WI38 (cell line): ENCODE data around the gene RACGAP1.

ENCODE experiments used
- H3K4me3 ChIP-seq: 2 replicates; pipeline ENCODE4 v1.5.1; 2011; ENCODE audit warnings: low read depth, mild to moderate bottlenecking, control low read depth, low read length
- TF ChIP-seq, protein P1 (sequence below): IDR thresholded peaks from 2 replicates; pipeline ENCODE4 v1.5.1; 2012; ENCODE audit warnings: low read depth, mild to moderate bottlenecking, control low read depth, low read length

RACGAP1 gene

GRCh38 chr12:50053583-50053982 is 28.3 kb upstream of the RACGAP1 start:
- TF ChIP-seq, protein P1, sequence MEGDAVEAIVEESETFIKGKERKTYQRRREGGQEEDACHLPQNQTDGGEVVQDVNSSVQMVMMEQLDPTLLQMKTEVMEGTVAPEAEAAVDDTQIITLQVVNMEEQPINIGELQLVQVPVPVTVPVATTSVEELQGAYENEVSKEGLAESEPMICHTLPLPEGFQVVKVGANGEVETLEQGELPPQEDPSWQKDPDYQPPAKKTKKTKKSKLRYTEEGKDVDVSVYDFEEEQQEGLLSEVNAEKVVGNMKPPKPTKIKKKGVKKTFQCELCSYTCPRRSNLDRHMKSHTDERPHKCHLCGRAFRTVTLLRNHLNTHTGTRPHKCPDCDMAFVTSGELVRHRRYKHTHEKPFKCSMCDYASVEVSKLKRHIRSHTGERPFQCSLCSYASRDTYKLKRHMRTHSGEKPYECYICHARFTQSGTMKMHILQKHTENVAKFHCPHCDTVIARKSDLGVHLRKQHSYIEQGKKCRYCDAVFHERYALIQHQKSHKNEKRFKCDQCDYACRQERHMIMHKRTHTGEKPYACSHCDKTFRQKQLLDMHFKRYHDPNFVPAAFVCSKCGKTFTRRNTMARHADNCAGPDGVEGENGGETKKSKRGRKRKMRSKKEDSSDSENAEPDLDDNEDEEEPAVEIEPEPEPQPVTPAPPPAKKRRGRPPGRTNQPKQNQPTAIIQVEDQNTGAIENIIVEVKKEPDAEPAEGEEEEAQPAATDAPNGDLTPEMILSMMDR: no peak

GRCh38 chr12:50052964-50053363 is 27.7 kb upstream of the RACGAP1 start:
- TF ChIP-seq, protein P1: no peak

More at GRCh38 chr12:50053583-50053982, 28.3 kb upstream of the RACGAP1 start:
- H3K4me3 ChIP-seq: no peak overlapping the region

DNA sequence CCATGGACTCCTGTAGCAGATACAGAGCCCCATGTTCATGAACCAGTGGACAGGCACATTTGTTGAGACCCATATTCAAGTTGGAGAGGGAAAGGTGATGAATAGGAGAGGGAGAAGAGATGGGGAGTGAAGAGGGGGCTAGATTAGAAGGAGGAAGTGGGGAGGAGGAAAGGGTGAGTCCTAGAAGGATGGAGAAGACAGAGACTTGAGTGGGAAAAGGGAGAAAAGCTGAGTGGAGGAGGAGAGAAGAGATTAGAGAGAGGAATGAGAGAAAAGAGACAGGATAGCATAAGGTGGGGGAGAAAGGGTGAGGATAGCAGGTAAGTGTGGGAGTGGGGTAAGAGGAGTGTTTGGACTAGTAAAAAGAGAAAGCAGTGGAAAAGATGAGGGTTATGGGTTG is 27.2 kb upstream of the RACGAP1 start:
- H3K4me3 ChIP-seq: no peak overlapping the region
- TF ChIP-seq, protein P1: no peak

More at GRCh38 chr12:50052964-50053363, 27.7 kb upstream of the RACGAP1 start:
- H3K4me3 ChIP-seq: no peak overlapping the region

DNA sequence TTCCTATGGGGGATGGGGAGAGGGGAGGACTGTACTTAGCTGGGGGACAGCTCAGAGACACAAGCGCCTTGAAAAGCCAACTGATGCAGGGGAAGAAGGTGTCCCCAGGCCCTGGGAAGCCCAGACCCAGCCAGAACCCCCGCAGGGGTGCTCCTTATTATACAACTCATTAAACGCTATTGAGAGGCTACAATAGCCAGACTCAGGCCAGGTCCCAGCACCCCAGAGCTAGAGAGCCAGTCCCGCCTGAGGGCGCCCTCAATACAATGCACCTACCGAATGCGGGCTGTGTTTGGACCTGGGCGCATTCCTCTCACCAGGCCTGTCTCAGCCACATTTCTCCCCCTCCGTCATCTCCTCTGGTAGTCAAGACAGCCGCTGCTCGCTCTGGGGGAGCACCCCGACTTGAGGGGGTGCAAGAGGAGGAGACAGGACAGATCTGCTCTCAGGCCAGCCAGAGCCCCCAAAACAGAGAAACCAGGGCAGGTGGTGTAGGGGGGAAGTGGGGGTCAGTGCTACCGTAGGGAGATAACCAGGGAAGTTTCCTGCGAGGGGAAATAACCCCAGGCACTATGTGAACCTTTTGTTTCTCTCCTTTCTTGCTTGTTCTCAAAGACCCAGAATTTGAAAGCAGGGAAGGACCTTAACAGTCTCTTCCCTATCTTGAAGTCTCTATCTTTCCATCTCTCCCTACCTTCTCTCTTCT is 26.0 kb upstream of the RACGAP1 start:
- H3K4me3 ChIP-seq: no peak overlapping the region
- TF ChIP-seq, protein P1: no peak

GRCh38 chr12:50050410-50051098 is 25.3 kb upstream of the RACGAP1 start:
- TF ChIP-seq, protein P1: no peak
- 0 out of 2 replicates have a peak overlapping the region, but pooled peaks have one; percentile 8 for H3K4me3 ChIP-seq

- TF ChIP-seq, protein P1: no peak
- no peak overlapping the region for H3K4me3 ChIP-seq
Measured at GRCh38 chr12:50050119-50050385, 24.8 kb upstream of the RACGAP1 start.
